ENCODE measurements around the gene MSANTD7.

DNA sequence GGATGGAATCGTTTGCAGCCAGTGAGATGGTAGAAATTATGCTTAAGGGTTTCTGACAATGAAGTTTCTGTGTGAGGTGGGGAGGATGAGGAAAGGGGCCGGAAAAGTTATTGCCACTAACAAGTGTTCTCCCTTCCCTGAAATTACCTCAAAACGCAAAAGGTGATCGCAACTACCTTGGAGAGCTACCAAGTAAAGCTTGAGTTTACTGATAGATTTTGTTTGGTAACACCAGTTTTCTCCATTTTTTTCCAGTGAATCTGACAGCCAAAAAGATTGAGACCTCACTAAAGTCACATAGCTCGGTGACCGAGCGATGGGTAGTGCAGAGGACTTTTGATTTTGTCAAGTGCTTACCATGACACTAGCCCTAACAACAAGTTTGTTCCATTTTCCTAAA, 42.1 kb downstream of the MSANTD7 start:
- TF ChIP-seq TAF1 (IDR thresholded peaks at IDR 0.05; ENCODE audit: borderline replicate concordance, low read depth, low read length) (no peak), POLR2A (IDR thresholded peaks at IDR 0.05; ENCODE audit: low read depth, low read length) (no peak), POLR2AphosphoS5 (IDR thresholded peaks at IDR 0.05; ENCODE audit: low read depth, low read length) (no peak)

Data from GM12892 (cell line).